Calu3 (cell line): Measurements from ENCODE around the gene TMIE. TPM values are rescaled to one million over a fixed set of nuclear protein-coding genes. Genes with fewer than 3 reads are reported as not detected.

ENCODE experiments used
- Bru-seq: library from RNA; stranded (reverse); fragments of 400-500 nt; gene quantifications from one replicate; lab custom pipeline; 2021; lab: Mats Ljungman, UMichigan
- BruChase-seq, 2 experiments: library from RNA; stranded (reverse); fragments of 400-500 nt; gene quantifications; one replicate each; lab custom pipeline; 2021; lab: Mats Ljungman, UMichigan
- BruUV-seq: library from RNA; stranded (reverse); fragments of 400-500 nt; replicated peaks from 2 replicates; lab custom pipeline; 2021; lab: Mats Ljungman, UMichigan
- CTCF ChIA-PET: fragments of 300-600 bp; sonication (Branson Sonifier 250); formaldehyde crosslinking; loops from one replicate; lab custom pipeline; 2022; ENCODE audit warnings: antibody characterized with exemption; lab: Charles Lee
- DNase-seq: peaks from one replicate; pipeline ENCODE4 v3.0.0; 2022
- H3K27ac Mint-ChIP-seq: one replicate; pipeline ENCODE4 v1.8.0; 2022; ENCODE audit warnings: mixed read lengths; ENCODE audit not compliant: unreplicated experiment
- H3K27me3 Mint-ChIP-seq: one replicate; pipeline ENCODE4 v1.8.0; 2022; ENCODE audit warnings: mixed read lengths; ENCODE audit not compliant: unreplicated experiment
- H3K36me3 Mint-ChIP-seq: one replicate; pipeline ENCODE4 v1.8.0; 2022; ENCODE audit warnings: mild to moderate bottlenecking, moderate library complexity, mixed read lengths; ENCODE audit not compliant: insufficient read depth, unreplicated experiment
- H3K4me1 Mint-ChIP-seq: one replicate; pipeline ENCODE4 v1.8.0; 2022; ENCODE audit warnings: mild to moderate bottlenecking, low read depth, mixed read lengths; ENCODE audit not compliant: unreplicated experiment
- H3K4me3 Mint-ChIP-seq: one replicate; pipeline ENCODE4 v1.8.0; 2022; ENCODE audit warnings: mild to moderate bottlenecking, low read depth, moderate library complexity, mixed read lengths; ENCODE audit not compliant: unreplicated experiment
- H3K9me3 Mint-ChIP-seq: one replicate; pipeline ENCODE4 v1.8.0; 2022; ENCODE audit warnings: low read depth, mixed read lengths; ENCODE audit not compliant: unreplicated experiment
- CTCF ChIP-seq: fragments of 200-600 bp; IDR thresholded peaks from one replicate; pipeline ENCODE4 v1.8.0; 2022; ENCODE audit warnings: antibody characterized with exemption; ENCODE audit not compliant: unreplicated experiment
- intact Hi-C: fragments of 100-400 bp; cut with micrococcal nuclease; formaldehyde crosslinking; loops from one replicate; pipeline ENCODE4 v1.10.0; 2022; ENCODE audit not compliant: unreplicated experiment
- long read RNA-seq: library from polyadenylated mRNA; stranded (forward); transcript quantifications from one replicate; pipeline ENCODE4 v2.0.0, GENCODE V29; 2022
- total RNA-seq: library from RNA; stranded (reverse); gene quantifications from 2 replicates; pipeline ENCODE4 v1.2.3, GENCODE V29; 2022

The TMIE gene
- total RNA-seq (0.26 TPM in 1 of 2 replicates, not detected in the other), Bru-seq, nascent RNA (percentile 15 among the genes with signal in this experiment), BruChase-seq, experiment 1, labeled RNA remaining after a 6-hour chase (percentile 14 among the genes with signal in this experiment), BruChase-seq, experiment 2, labeled RNA remaining after a 2-hour chase (percentile 18 among the genes with signal in this experiment)
- long read RNA-seq, result 0 reads

DNA sequence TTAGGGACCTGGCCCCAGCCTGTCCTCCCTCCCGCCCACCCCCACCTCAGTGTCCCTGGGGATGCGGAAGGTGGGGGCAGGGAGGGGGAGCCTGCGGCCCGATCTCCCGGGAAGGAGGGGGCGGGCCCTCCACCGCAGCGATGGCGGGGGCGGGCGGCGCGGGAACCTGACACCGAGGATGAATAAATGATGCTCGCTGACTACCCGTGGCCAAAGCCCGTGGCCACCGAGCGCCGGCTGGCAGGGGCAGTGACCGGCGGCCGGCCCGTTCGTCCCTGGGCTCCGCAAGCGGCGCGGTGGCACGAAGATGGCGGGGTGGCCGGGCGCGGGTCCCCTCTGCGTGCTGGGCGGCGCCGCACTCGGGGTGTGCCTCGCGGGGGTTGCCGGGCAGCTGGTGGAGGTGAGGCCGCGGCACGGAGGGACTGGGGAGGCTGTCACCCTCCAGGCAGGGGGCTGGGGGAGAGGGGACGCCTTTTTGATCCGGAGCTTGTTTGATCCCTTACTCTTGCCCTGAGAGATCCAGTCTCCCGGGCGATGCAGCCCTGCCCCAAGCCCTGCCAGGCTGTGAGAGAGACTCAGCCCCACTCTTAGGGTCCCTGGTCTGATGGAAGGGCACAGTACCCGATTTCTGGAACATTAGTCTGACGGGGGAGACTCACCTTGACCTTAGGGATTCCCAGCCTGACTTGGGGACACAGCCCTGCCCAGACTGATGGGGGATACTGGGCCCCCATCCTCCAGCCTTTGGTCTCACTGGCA is at the start of gene TMIE:
TMIE (plus strand) TSS at position 212 of the 759 bp plus-strand sequence; CDS start at position 308, 96 bp downstream.
- H3K4me1 Mint-ChIP-seq, result peaks cover 11% of the 10 kb centered on the region
- no peak within 1 kb of the TSS for H3K27ac Mint-ChIP-seq
- intact Hi-C loops, result no loop called here
- no TSS peak for BruUV-seq
- CTCF ChIA-PET, result interaction anchor here (0.7 to 1.0 kb wide), 2 partner anchors 27 to 213 kb away, joined by 3 read pairs; no protein-coding TSS in a partner anchor
- H3K36me3 Mint-ChIP-seq, result peaks cover 4% of the 10 kb centered on the region
- no peak for TF ChIP-seq CTCF
- DNase-seq, result no peak
- H3K27me3 Mint-ChIP-seq, result peaks cover 15% of the 10 kb centered on the region
- no peaks in the 10 kb centered on the region for H3K9me3 Mint-ChIP-seq
- no peak within 1 kb of the TSS for H3K4me3 Mint-ChIP-seq

GRCh38 chr3:46655271-46655670 is 45.9 kb upstream of the TMIE start:
- intact Hi-C loops, result no loop called here
- Mint-ChIP-seq H3K4me1 (no peaks in the 10 kb centered on the region), H3K27ac (no peak overlapping the region), H3K36me3 (no peaks in the 10 kb centered on the region), H3K4me3 (no peak overlapping the region), H3K9me3 (no peaks in the 10 kb centered on the region), H3K27me3 (peaks cover 20% of the 10 kb centered on the region)
- no TSS peak for BruUV-seq
- no peak for DNase-seq
- TF ChIP-seq CTCF, result no peak
- CTCF ChIA-PET, result no interaction called here

DNA sequence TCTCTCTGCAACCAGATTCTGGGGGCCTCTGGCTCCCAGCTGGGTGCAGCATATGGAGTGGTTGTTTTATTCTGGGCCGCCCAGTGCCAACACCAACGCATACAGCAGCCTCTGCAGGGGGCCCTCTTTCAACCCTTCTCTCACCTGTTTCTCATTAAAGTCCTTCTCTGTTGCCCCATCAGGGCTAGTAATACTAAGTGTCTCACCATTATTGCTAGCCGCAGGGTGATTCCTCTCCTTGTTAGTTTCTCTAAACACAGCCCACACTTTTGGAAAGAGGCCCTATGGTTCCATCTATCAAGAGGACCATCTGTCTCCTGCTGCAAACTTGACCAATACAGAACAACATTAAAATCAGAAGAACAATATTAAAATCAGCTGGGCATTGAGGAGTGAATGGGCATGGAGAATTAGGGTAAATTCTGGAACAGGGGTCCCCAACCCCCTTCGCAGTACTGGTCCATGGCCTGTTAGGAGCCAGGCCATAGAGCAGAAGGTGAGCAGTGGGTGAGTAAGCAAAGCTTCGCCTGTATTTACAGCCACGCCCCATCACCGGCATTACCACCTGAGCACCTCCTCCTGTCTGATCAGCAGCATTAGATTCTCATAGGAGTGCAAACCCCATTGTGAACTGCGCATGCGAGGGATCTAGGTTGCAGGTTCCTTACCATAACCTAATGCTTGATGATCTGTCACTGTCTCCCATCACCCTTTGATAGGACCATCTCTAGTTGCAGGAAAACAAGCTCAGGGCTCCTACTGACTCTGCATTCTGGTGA is 44.2 kb upstream of the TMIE start:
- H3K27me3 Mint-ChIP-seq, result peaks cover 27% of the 10 kb centered on the region
- TF ChIP-seq CTCF, result no peak
- no peaks in the 10 kb centered on the region for H3K36me3 Mint-ChIP-seq
- H3K4me3 Mint-ChIP-seq, result no peak overlapping the region
- H3K9me3 Mint-ChIP-seq, result no peaks in the 10 kb centered on the region
- CTCF ChIA-PET, result interaction anchor here (1.2 kb wide), 1 partner anchor 168 kb away, joined by 3 read pairs; no protein-coding TSS in a partner anchor
- no peaks in the 10 kb centered on the region for H3K4me1 Mint-ChIP-seq
- H3K27ac Mint-ChIP-seq, result no peak overlapping the region
- intact Hi-C loops, result no loop called here
- no TSS peak for BruUV-seq
- no peak for DNase-seq

DNA sequence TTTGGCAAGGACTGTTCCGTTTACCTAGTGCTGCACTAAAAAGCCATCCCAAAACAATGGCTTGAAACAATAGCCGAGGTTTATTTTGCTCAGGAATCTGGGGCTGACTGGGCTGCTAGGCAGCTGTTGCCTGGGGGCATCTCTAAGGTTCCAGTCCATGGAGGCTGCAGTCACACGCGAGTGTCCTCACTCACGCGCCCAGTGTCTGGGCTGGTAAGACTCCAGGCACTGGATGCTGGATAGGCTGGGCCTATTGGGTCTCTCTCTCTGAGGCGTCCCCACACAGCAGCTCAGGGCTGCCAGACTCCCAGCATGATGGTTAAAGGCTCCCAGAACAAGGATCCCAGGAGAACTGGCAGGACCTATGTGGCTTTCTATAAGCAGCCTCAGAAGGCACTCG is 41.9 kb upstream of the TMIE start:
- Mint-ChIP-seq H3K27me3 (peaks cover 44% of the 10 kb centered on the region), H3K36me3 (no peaks in the 10 kb centered on the region), H3K27ac (no peak overlapping the region), H3K4me3 (no peak overlapping the region), H3K9me3 (no peaks in the 10 kb centered on the region), H3K4me1 (no peaks in the 10 kb centered on the region)
- BruUV-seq, result no TSS peak
- no peak for TF ChIP-seq CTCF
- no peak for DNase-seq
- intact Hi-C loops, result no loop called here
- CTCF ChIA-PET, result no interaction called here
